ENCODE data around the gene KCNAB1.

Gene KCNAB1

DNA sequence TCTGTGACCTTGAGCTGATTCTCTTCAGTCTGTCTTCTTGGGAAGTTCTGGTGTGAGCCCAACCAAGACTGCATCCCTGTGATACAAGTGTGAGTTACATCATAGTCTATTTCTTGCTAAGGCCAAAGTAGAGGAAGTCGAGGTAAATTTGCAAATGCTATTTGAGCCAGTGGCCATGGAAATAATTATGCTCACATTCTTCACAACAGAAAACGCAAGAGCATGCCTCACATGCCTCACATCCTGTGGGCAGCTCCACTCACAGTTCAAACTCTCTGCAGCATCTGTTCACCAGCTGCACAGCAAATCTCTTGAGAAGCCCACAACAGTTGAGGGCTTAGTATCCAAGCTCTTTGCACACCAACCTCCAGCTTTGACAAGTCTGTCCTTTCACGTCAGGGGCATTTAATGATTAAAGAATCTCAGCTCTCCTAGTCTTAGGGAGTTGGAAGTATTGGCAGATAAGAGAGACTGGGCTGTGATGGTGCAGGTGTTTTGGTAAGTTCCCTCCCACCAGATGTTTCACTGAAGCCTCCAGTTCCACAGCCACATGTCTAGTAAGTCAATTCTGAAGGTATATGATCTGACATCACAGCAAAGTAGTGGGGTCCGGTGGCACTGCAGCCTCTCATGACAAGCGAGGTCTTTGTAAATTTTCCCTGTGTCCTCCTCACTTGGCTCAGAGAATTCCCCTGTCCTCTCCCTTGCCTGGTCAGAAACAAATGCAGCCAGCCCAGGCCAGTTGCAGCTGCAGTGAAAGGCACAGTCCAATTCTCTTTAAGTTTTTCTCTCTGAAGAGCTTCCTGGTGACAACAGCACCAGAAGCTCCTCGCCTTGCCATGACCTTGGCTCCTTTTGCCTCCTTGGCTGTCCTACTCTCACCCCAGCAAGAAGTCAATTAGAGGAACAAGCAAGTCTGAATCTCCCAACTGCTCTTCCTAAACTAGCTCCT lies 268.4 kb downstream of the KCNAB1 start:
- Histone ChIP-seq H3K4me1 (ENCODE audit: control insufficient read depth, insufficient read depth, low read length) (no peaks in the 10 kb centered on the region), H3K9ac (ENCODE audit: low read depth, low read length) (no peak overlapping the region), H3K36me3 (ENCODE audit: control insufficient read depth, insufficient read depth, low read length) (no peaks in the 10 kb centered on the region), H3K27me3 (ENCODE audit: control insufficient read depth, insufficient read depth, low read length) (no peaks in the 10 kb centered on the region), H3K4me3 (ENCODE audit: low read depth, low read length) (no peak overlapping the region), H3K9me3 (ENCODE audit: control insufficient read depth, insufficient read depth, low read length) (no peaks in the 10 kb centered on the region)

GRCh38 chr3:156389449-156389950 lies 269.1 kb downstream of the KCNAB1 start:
- no peaks in the 10 kb centered on the region for H3K9me3 ChIP-seq (ENCODE audit: control insufficient read depth, insufficient read depth, low read length)
- H3K27me3 ChIP-seq (ENCODE audit: control insufficient read depth, insufficient read depth, low read length), result no peaks in the 10 kb centered on the region
- H3K9ac ChIP-seq (ENCODE audit: low read depth, low read length), result no peak overlapping the region
- no peaks in the 10 kb centered on the region for H3K36me3 ChIP-seq (ENCODE audit: control insufficient read depth, insufficient read depth, low read length)
- no peaks in the 10 kb centered on the region for H3K4me1 ChIP-seq (ENCODE audit: control insufficient read depth, insufficient read depth, low read length)
- no peak overlapping the region for H3K4me3 ChIP-seq (ENCODE audit: low read depth, low read length)

- no peak overlapping the region for H3K4me3 ChIP-seq (ENCODE audit: low read depth, low read length)
- H3K9ac ChIP-seq (ENCODE audit: low read depth, low read length), result no peak overlapping the region
- H3K36me3 ChIP-seq (ENCODE audit: control insufficient read depth, insufficient read depth, low read length), result no peaks in the 10 kb centered on the region
- H3K4me1 ChIP-seq (ENCODE audit: control insufficient read depth, insufficient read depth, low read length), result no peaks in the 10 kb centered on the region
- no peaks in the 10 kb centered on the region for H3K9me3 ChIP-seq (ENCODE audit: control insufficient read depth, insufficient read depth, low read length)
- no peaks in the 10 kb centered on the region for H3K27me3 ChIP-seq (ENCODE audit: control insufficient read depth, insufficient read depth, low read length)
Observed at GRCh38 chr3:156390846-156391245, 270.5 kb downstream of the KCNAB1 start.

GRCh38 chr3:156395961-156396710 lies 275.8 kb downstream of the KCNAB1 start:
- H3K9me3 ChIP-seq (ENCODE audit: control insufficient read depth, insufficient read depth, low read length), result no peaks in the 10 kb centered on the region
- H3K4me1 ChIP-seq (ENCODE audit: control insufficient read depth, insufficient read depth, low read length), result no peaks in the 10 kb centered on the region
- H3K9ac ChIP-seq (ENCODE audit: low read depth, low read length), result no peak overlapping the region
- no peaks in the 10 kb centered on the region for H3K36me3 ChIP-seq (ENCODE audit: control insufficient read depth, insufficient read depth, low read length)
- no peak overlapping the region for H3K4me3 ChIP-seq (ENCODE audit: low read depth, low read length)
- no peaks in the 10 kb centered on the region for H3K27me3 ChIP-seq (ENCODE audit: control insufficient read depth, insufficient read depth, low read length)

GRCh38 chr3:156396851-156397250 lies 276.5 kb downstream of the KCNAB1 start:
- H3K4me1 ChIP-seq (ENCODE audit: control insufficient read depth, insufficient read depth, low read length), result no peaks in the 10 kb centered on the region
- H3K4me3 ChIP-seq (ENCODE audit: low read depth, low read length), result no peak overlapping the region
- H3K36me3 ChIP-seq (ENCODE audit: control insufficient read depth, insufficient read depth, low read length), result no peaks in the 10 kb centered on the region
- no peaks in the 10 kb centered on the region for H3K9me3 ChIP-seq (ENCODE audit: control insufficient read depth, insufficient read depth, low read length)
- no peaks in the 10 kb centered on the region for H3K27me3 ChIP-seq (ENCODE audit: control insufficient read depth, insufficient read depth, low read length)
- H3K9ac ChIP-seq (ENCODE audit: low read depth, low read length), result no peak overlapping the region

DNA sequence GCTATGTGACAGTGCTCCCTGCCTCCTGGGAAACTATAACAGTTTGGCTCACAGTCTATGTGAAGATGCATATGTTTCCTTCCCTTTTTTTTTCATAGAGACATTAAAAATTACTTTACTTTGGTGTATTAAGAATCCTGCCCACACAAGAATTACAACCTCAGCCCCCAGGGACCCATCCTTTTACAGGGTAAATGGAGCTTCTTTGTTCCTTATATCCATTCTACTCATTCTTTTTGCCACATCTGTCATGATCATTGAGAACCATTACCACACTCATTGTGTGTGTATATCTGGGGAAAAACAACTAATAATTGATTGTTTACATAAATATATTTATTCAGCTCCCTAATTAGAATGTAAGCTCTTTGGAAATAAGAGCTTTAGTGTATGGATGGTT lies 277.2 kb downstream of the KCNAB1 start:
- Histone ChIP-seq H3K9me3 (ENCODE audit: control insufficient read depth, insufficient read depth, low read length) (no peaks in the 10 kb centered on the region), H3K9ac (ENCODE audit: low read depth, low read length) (no peak overlapping the region), H3K4me1 (ENCODE audit: control insufficient read depth, insufficient read depth, low read length) (no peaks in the 10 kb centered on the region), H3K27me3 (ENCODE audit: control insufficient read depth, insufficient read depth, low read length) (no peaks in the 10 kb centered on the region), H3K36me3 (ENCODE audit: control insufficient read depth, insufficient read depth, low read length) (no peaks in the 10 kb centered on the region), H3K4me3 (ENCODE audit: low read depth, low read length) (no peak overlapping the region)

GRCh38 chr3:156400062-156400461 lies 279.7 kb downstream of the KCNAB1 start:
- Histone ChIP-seq H3K27me3 (ENCODE audit: control insufficient read depth, insufficient read depth, low read length) (no peaks in the 10 kb centered on the region), H3K9ac (ENCODE audit: low read depth, low read length) (no peak overlapping the region), H3K4me1 (ENCODE audit: control insufficient read depth, insufficient read depth, low read length) (no peaks in the 10 kb centered on the region), H3K9me3 (ENCODE audit: control insufficient read depth, insufficient read depth, low read length) (no peaks in the 10 kb centered on the region), H3K36me3 (ENCODE audit: control insufficient read depth, insufficient read depth, low read length) (no peaks in the 10 kb centered on the region), H3K4me3 (ENCODE audit: low read depth, low read length) (no peak overlapping the region)

GRCh38 chr3:156400735-156401134 lies 280.4 kb downstream of the KCNAB1 start:
- H3K27me3 ChIP-seq (ENCODE audit: control insufficient read depth, insufficient read depth, low read length), result no peaks in the 10 kb centered on the region
- H3K9ac ChIP-seq (ENCODE audit: low read depth, low read length), result no peak overlapping the region
- no peaks in the 10 kb centered on the region for H3K4me1 ChIP-seq (ENCODE audit: control insufficient read depth, insufficient read depth, low read length)
- H3K9me3 ChIP-seq (ENCODE audit: control insufficient read depth, insufficient read depth, low read length), result no peaks in the 10 kb centered on the region
- no peaks in the 10 kb centered on the region for H3K36me3 ChIP-seq (ENCODE audit: control insufficient read depth, insufficient read depth, low read length)
- H3K4me3 ChIP-seq (ENCODE audit: low read depth, low read length), result no peak overlapping the region

GRCh38 chr3:156404217-156404616 lies 283.8 kb downstream of the KCNAB1 start:
- peaks cover 6% of the 10 kb centered on the region for H3K4me1 ChIP-seq (ENCODE audit: control insufficient read depth, insufficient read depth, low read length)
- no peaks in the 10 kb centered on the region for H3K36me3 ChIP-seq (ENCODE audit: control insufficient read depth, insufficient read depth, low read length)
- no peaks in the 10 kb centered on the region for H3K27me3 ChIP-seq (ENCODE audit: control insufficient read depth, insufficient read depth, low read length)

GRCh38 chr3:156406393-156406792 lies 286.0 kb downstream of the KCNAB1 start:
- Histone ChIP-seq H3K4me1 (ENCODE audit: control insufficient read depth, insufficient read depth, low read length) (peaks cover 6% of the 10 kb centered on the region), H3K36me3 (ENCODE audit: control insufficient read depth, insufficient read depth, low read length) (no peaks in the 10 kb centered on the region), H3K27me3 (ENCODE audit: control insufficient read depth, insufficient read depth, low read length) (no peaks in the 10 kb centered on the region), H3K9me3 (ENCODE audit: control insufficient read depth, insufficient read depth, low read length) (no peaks in the 10 kb centered on the region), H3K4me3 (ENCODE audit: low read depth, low read length) (no peak overlapping the region), H3K9ac (ENCODE audit: low read depth, low read length) (no peak overlapping the region)

More at GRCh38 chr3:156404217-156404616, 283.8 kb downstream of the KCNAB1 start:
- Histone ChIP-seq H3K9ac (ENCODE audit: low read depth, low read length) (no peak overlapping the region), H3K4me3 (ENCODE audit: low read depth, low read length) (no peak overlapping the region), H3K9me3 (ENCODE audit: control insufficient read depth, insufficient read depth, low read length) (no peaks in the 10 kb centered on the region)

DNA sequence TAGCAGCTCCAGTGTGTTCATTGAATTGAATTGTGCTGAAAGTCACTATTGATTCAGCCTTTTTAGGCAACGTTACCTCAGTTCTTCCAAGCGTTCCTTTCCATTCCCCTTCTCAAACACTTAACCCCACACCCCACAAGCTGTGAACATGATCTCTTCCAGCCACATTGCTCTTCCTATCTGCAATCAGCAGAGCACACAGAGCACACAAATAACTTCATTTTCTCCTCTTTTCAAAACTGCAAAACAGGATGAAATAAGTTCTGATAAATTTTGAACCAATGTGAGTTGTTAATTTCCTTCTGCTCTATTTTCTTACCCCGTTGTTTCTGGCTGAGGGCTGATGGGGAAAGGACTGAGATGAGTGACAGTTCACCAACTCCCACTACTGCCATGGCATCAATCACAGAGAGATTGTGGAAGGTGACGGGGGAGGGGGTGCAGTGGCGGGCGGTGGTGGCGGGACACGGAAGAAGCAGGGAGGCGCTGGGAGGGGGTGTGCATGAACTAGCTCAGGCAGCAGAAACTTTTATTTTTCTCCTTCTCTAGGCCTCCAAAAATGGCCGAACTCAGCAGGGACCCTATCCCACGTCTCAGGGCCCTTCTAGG lies 287.3 kb downstream of the KCNAB1 start:
- Histone ChIP-seq H3K9ac (ENCODE audit: low read depth, low read length) (no peak overlapping the region), H3K4me1 (ENCODE audit: control insufficient read depth, insufficient read depth, low read length) (peaks cover 6% of the 10 kb centered on the region), H3K36me3 (ENCODE audit: control insufficient read depth, insufficient read depth, low read length) (no peaks in the 10 kb centered on the region), H3K27me3 (ENCODE audit: control insufficient read depth, insufficient read depth, low read length) (no peaks in the 10 kb centered on the region), H3K4me3 (ENCODE audit: low read depth, low read length) (no peak overlapping the region), H3K9me3 (ENCODE audit: control insufficient read depth, insufficient read depth, low read length) (no peaks in the 10 kb centered on the region)
